Prostate gland (tissue), 1 donor: ENCODE data around the gene SHROOM2.
"Not testable (repeated sequence)": the region's sequence is repeated elsewhere in the genome, so short reads cannot be mapped to it uniquely, and the experiment has no call there.

Experiments
- POLR2A ChIP-seq: fragments of 450-650 bp; IDR thresholded peaks from one replicate; pipeline ENCODE4 v1.6.1; 2016; ENCODE audit warnings: antibody characterized with exemption, mild to moderate bottlenecking
- POLR2AphosphoS5 ChIP-seq: sonication (generic); formaldehyde crosslinking; IDR thresholded peaks from one replicate; pipeline ENCODE4 v1.6.1; 2017; ENCODE audit warnings: antibody characterized with exemption

- TF ChIP-seq POLR2AphosphoS5, POLR2A: not testable (repeated sequence)
Observed at GRCh38 chrX:9858684-9859083, 72.5 kb downstream of the SHROOM2 start.
